Measurements from ENCODE around the gene HNF1B.

DNA sequence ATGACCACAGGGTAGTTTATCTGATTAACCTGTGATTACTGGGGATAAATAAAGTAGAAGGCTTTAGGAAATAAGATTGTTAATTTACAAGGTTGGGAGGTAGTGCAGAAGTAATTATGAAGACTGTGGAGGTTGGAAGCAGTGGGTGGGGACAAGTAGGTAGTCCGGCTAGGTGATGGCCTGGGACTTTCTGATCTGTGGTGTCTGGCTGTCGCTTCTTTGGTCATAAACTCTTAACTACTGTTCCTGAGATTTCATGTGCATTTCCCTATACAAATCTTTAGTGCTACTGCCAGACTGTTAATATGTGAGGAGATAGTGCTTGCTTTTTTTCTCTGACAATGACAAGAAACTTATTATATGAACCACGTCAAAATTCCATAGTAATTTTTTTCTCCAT, 19.5 kb upstream of the HNF1B start:
- no peak for TF ChIP-seq GABPA (IDR thresholded peaks at IDR 0.05; ENCODE audit: low read depth)
- TF ChIP-seq CTCF (IDR thresholded peaks at IDR 0.05): no peak
- no peak for TF ChIP-seq RAD21 (IDR thresholded peaks at IDR 0.05; ENCODE audit: low read length)
- TF ChIP-seq REST (IDR thresholded peaks at IDR 0.05; ENCODE audit: low read depth, low read length): no peak
- no peak for TF ChIP-seq TEAD4 (IDR thresholded peaks at IDR 0.05; ENCODE audit: borderline replicate concordance, insufficient read depth)
- no peak for TF ChIP-seq FOXJ3 (CRISPR knock-in tag; IDR thresholded peaks at IDR 0.05)
- TF ChIP-seq RCOR1 (IDR thresholded peaks at IDR 0.05; ENCODE audit: low read length): no peak
- TF ChIP-seq NRF1 (IDR thresholded peaks at IDR 0.05; ENCODE audit: low read depth, low read length): no peak
- no peak for TF ChIP-seq RXRA (IDR thresholded peaks at IDR 0.05; ENCODE audit: borderline replicate concordance, low read depth)
- TF ChIP-seq YY1 (IDR thresholded peaks at IDR 0.05; ENCODE audit: low read depth): no peak

All from SK-N-SH (cell line).